Panc1 (cell line): Measurements from ENCODE around the gene CST6. TPM values are rescaled to one million over a fixed set of nuclear protein-coding genes. Genes with fewer than 3 reads are reported as not detected.

Experiments
- ATAC-seq: fragments of 200-7000 bp; cut with Tn5 transposase; 2 replicates; pipeline ENCODE4 v1.9.1; 2020; ENCODE audit warnings: mild to moderate bottlenecking, moderate library complexity
- BruUV-seq: library from RNA; stranded (reverse); fragments of 400-500 nt; replicated peaks from 2 replicates; lab custom pipeline; 2021; lab: Mats Ljungman, UMichigan
- CTCF ChIA-PET: fragments of 300-600 bp; sonication (Branson Sonifier 250); formaldehyde crosslinking; loops from one replicate; lab custom pipeline; 2022; ENCODE audit warnings: antibody characterized with exemption; lab: Charles Lee
- POLR2A ChIA-PET: fragments of 300-600 bp; sonication (Branson Sonifier 250); formaldehyde crosslinking; loops from one replicate; lab custom pipeline; 2022; ENCODE audit warnings: antibody characterized with exemption; lab: Charles Lee
- DNase-seq: peaks from one replicate; pipeline ENCODE4 v3.0.0-alpha.2; 2010; ENCODE audit warnings: low read depth, low spot score
- H3K27ac ChIP-seq: 2 replicates; pipeline ENCODE4 v1.5.1; 2011; ENCODE audit warnings: mild to moderate bottlenecking, low read length, inconsistent platforms
- H3K27me3 ChIP-seq: fragments of 200-500 bp; sonication (Bioruptor generic); 2 replicates; pipeline ENCODE4 v1.6.0; 2014; ENCODE audit warnings: low read length, inconsistent platforms; ENCODE audit not compliant: control insufficient read depth, insufficient read depth
- H3K36me3 ChIP-seq: fragments of 200-500 bp; sonication (Bioruptor generic); 2 replicates; pipeline ENCODE4 v1.5.1; 2014; ENCODE audit warnings: inconsistent platforms, mild to moderate bottlenecking, low read length, moderate library complexity; ENCODE audit not compliant: control insufficient read depth, insufficient read depth
- H3K4me1 ChIP-seq: 2 replicates; pipeline ENCODE4 v1.5.1; 2011; ENCODE audit warnings: inconsistent platforms, mild to moderate bottlenecking, low read length, moderate library complexity; ENCODE audit not compliant: control insufficient read depth, insufficient read depth
- H3K4me3 ChIP-seq, 2 experiments: 2 replicates each; pipeline ENCODE4 v1.5.1; 2011 to 2012; ENCODE audit warnings: low read depth in 2 of 2, low read length in 2 of 2, mild to moderate bottlenecking in 2 of 2, inconsistent platforms in 1 of 2, moderate library complexity in 1 of 2
- H3K9me3 ChIP-seq: fragments of 200-500 bp; sonication (Bioruptor generic); 2 replicates; pipeline ENCODE4 v1.5.1; 2014; ENCODE audit warnings: low read depth, mild to moderate bottlenecking, inconsistent platforms, low read length, moderate library complexity; ENCODE audit not compliant: control insufficient read depth, insufficient read depth
- POLR2AphosphoS5 ChIP-seq: IDR thresholded peaks from 2 replicates; pipeline ENCODE4 v1.6.1; 2012; ENCODE audit warnings: mild to moderate bottlenecking, low read depth, low read length, moderate library complexity
- SIN3A ChIP-seq: IDR thresholded peaks from 2 replicates; pipeline ENCODE4 v1.6.1; 2012; ENCODE audit warnings: low read depth, mild to moderate bottlenecking, low read length, moderate library complexity, borderline replicate concordance; ENCODE audit not compliant: insufficient read depth
- TCF7L2 ChIP-seq: IDR thresholded peaks from 2 replicates; pipeline ENCODE4 v1.6.1; 2011; ENCODE audit warnings: mild to moderate bottlenecking, low read depth, low read length, inconsistent platforms
- in situ Hi-C: cut with HindIII; loops from 2 replicates; pipeline ENCODE4 v1.10.0; 2016; ENCODE audit warnings: low sequenced_read_pairs, low pct_unique_long_range_greater_than_20kb
- intact Hi-C: fragments of 100-400 bp; cut with micrococcal nuclease; formaldehyde crosslinking; loops from one replicate; pipeline ENCODE4 v1.10.0; 2022; ENCODE audit not compliant: unreplicated experiment
- total RNA-seq: library from RNA; stranded (reverse); gene quantifications from one replicate; pipeline ENCODE4 v1.2.1, GENCODE V29; 2021; ENCODE audit not compliant: unreplicated experiment
- TF ChIP-seq, protein P1 (sequence below): fragments of 450-650 bp; IDR thresholded peaks from 2 replicates; pipeline ENCODE4 v1.5.1; 2017; ENCODE audit warnings: mild to moderate bottlenecking
- TF ChIP-seq, protein P2 (sequence below), 2 experiments: IDR thresholded peaks; 2 replicates each; pipeline ENCODE4 v1.6.1; 2011 to 2012; ENCODE audit warnings: low read depth in 2 of 2, control low read depth in 1 of 2, low read length in 1 of 2, mild to moderate bottlenecking in 1 of 2, moderate library complexity in 1 of 2; ENCODE audit not compliant: insufficient read depth in 1 of 2

Gene CST6
- total RNA-seq, 1 experiment from 2014 or later, result 0.23 TPM

DNA sequence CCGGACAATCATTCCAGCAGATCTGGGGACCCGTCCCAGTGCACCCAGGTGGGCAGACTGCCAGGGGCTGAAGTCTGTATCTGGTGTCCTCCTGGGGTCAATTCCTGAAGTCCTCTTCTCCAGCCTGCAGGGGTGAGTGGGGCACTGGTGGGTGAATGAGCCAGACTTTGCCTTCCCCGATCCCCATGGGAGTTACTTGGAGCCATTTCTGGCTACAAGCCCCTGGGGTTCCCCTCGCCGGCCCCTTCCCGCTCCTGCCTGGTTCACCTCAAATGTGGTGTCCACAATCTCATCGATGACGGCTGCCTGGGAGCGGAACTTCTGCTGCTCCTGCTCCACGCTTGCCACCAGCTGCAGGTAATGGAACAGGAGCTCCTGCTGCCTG lies 5.0 kb downstream of the CST6 start:
- Histone ChIP-seq H3K4me3 (no peak overlapping the region), H3K27me3 (no peaks in the 10 kb centered on the region), H3K36me3 (no peaks in the 10 kb centered on the region), H3K9me3 (no peaks in the 10 kb centered on the region), H3K4me1 (peaks cover 27% of the 10 kb centered on the region), H3K27ac (no peak overlapping the region)
- no peak for TF ChIP-seq SIN3A
- TF ChIP-seq, protein P1, sequence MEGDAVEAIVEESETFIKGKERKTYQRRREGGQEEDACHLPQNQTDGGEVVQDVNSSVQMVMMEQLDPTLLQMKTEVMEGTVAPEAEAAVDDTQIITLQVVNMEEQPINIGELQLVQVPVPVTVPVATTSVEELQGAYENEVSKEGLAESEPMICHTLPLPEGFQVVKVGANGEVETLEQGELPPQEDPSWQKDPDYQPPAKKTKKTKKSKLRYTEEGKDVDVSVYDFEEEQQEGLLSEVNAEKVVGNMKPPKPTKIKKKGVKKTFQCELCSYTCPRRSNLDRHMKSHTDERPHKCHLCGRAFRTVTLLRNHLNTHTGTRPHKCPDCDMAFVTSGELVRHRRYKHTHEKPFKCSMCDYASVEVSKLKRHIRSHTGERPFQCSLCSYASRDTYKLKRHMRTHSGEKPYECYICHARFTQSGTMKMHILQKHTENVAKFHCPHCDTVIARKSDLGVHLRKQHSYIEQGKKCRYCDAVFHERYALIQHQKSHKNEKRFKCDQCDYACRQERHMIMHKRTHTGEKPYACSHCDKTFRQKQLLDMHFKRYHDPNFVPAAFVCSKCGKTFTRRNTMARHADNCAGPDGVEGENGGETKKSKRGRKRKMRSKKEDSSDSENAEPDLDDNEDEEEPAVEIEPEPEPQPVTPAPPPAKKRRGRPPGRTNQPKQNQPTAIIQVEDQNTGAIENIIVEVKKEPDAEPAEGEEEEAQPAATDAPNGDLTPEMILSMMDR, result no peak
- no peak for TF ChIP-seq TCF7L2
- no peak for TF ChIP-seq POLR2AphosphoS5
- TF ChIP-seq, protein P2, sequence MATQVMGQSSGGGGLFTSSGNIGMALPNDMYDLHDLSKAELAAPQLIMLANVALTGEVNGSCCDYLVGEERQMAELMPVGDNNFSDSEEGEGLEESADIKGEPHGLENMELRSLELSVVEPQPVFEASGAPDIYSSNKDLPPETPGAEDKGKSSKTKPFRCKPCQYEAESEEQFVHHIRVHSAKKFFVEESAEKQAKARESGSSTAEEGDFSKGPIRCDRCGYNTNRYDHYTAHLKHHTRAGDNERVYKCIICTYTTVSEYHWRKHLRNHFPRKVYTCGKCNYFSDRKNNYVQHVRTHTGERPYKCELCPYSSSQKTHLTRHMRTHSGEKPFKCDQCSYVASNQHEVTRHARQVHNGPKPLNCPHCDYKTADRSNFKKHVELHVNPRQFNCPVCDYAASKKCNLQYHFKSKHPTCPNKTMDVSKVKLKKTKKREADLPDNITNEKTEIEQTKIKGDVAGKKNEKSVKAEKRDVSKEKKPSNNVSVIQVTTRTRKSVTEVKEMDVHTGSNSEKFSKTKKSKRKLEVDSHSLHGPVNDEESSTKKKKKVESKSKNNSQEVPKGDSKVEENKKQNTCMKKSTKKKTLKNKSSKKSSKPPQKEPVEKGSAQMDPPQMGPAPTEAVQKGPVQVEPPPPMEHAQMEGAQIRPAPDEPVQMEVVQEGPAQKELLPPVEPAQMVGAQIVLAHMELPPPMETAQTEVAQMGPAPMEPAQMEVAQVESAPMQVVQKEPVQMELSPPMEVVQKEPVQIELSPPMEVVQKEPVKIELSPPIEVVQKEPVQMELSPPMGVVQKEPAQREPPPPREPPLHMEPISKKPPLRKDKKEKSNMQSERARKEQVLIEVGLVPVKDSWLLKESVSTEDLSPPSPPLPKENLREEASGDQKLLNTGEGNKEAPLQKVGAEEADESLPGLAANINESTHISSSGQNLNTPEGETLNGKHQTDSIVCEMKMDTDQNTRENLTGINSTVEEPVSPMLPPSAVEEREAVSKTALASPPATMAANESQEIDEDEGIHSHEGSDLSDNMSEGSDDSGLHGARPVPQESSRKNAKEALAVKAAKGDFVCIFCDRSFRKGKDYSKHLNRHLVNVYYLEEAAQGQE (IDR thresholded peaks at IDR 0.05; ENCODE audit: insufficient read depth in 1 of 2, low read depth in 2 of 2, low read length in 1 of 2), result no peak
- intact Hi-C loops (no loop called here), in situ Hi-C loops (no loop called here)
- DNase-seq (no peak), ATAC-seq (no peak)
- BruUV-seq, result no TSS peak
- ChIA-PET POLR2A (no interaction called here), CTCF (no interaction called here)

DNA sequence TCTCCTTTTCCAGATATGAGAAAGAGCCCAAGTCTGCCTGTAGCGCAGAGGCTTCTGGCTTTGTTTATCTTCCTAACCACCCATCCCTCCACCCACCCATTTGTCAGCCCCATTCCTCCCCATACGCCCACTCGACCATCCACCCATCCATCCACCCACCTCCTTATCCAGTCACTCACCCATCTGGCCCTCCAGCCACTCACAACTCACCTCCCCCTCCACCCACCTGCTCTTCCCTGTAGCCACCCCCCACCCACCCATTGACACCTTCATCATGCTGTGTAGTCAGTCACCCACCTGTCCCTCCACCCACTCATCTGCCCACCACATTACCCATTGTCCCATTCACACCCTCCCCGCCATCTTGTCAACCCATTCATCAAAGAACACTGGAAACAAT lies 5.5 kb downstream of the CST6 start:
- intact Hi-C loops, result no loop called here
- Histone ChIP-seq H3K4me3 (no peak overlapping the region), H3K9me3 (no peaks in the 10 kb centered on the region), H3K27me3 (no peaks in the 10 kb centered on the region), H3K27ac (no peak overlapping the region), H3K4me1 (peaks cover 27% of the 10 kb centered on the region), H3K36me3 (no peaks in the 10 kb centered on the region)
- BruUV-seq, result no TSS peak
- TF ChIP-seq SIN3A (no peak), TCF7L2 (no peak), POLR2AphosphoS5 (no peak)
- TF ChIP-seq, protein P1, result no peak
- TF ChIP-seq, protein P2 (IDR thresholded peaks at IDR 0.05; ENCODE audit: insufficient read depth in 1 of 2, low read depth in 2 of 2, low read length in 1 of 2), result no peak
- DNase-seq (no peak), ATAC-seq (no peak)
- CTCF ChIA-PET, result no interaction called here
- POLR2A ChIA-PET, result no interaction called here
- in situ Hi-C loops, result no loop called here
